KOPT-K1 (cell line): ENCODE results near the gene TIAL1.

Source experiments
- H3K27ac ChIP-seq: fragments of 200-600 bp; sonication (generic); 2 replicates; pipeline ENCODE4 v1.5.1; 2016; ENCODE audit warnings: antibody characterized with exemption, mild to moderate bottlenecking, low read depth, low read length; ENCODE audit not compliant: poor library complexity, severe bottlenecking
- H3K36me3 ChIP-seq: fragments of 200-600 bp; sonication (generic); 2 replicates; pipeline ENCODE4 v1.5.1; 2017; ENCODE audit warnings: antibody characterized with exemption, mild to moderate bottlenecking, low read length, moderate library complexity; ENCODE audit not compliant: insufficient read depth
- H3K9me3 ChIP-seq: fragments of 200-600 bp; sonication (generic); 2 replicates; pipeline ENCODE4 v1.5.1; 2017; ENCODE audit warnings: antibody characterized with exemption, low read length, mild to moderate bottlenecking; ENCODE audit not compliant: insufficient read depth, poor library complexity, severe bottlenecking

The TIAL1 gene

DNA sequence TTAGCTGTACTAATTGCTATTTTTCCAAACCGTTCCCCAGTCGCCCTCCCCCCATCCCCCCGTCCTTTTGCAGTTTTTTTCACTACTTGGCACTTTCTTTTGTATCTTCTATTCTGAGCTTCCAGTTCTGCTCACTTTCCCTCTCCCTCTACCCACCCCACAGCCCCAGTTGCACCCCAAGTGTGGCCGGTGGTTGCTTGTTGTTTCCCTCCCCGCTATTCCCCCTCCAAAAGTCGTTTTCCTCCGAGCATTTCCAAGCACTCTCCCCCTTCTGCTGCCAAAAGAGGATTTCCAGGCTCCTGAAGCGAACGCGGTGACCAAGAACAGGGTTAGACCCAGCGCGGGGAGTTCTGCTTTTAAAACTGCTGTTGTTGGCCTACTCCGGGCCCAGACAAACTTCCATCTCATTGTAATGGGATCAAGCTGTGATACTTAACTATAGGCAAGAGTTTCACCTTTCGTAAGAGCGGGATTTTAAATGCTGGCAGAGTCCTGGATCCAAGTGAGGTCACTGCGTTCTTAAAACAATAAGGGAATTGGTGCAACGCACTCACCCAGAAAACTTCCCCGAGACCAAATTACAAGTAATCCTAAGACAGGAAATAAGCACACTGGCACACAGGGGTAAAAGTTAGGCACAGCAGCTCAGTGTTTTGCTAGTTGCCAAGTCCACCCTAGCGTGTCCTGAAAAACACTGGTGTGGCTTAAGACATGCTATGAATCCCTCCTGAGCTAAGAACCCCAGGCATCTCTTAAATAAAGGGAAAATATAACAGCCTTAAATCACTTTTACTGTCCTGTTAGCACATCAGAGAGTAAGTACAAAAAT, 52.7 kb downstream of the TIAL1 start:
- no peaks in the 10 kb centered on the region for H3K36me3 ChIP-seq
- H3K27ac ChIP-seq, result peak overlapping the region; percentile 92
- H3K9me3 ChIP-seq, result no peaks in the 10 kb centered on the region

DNA sequence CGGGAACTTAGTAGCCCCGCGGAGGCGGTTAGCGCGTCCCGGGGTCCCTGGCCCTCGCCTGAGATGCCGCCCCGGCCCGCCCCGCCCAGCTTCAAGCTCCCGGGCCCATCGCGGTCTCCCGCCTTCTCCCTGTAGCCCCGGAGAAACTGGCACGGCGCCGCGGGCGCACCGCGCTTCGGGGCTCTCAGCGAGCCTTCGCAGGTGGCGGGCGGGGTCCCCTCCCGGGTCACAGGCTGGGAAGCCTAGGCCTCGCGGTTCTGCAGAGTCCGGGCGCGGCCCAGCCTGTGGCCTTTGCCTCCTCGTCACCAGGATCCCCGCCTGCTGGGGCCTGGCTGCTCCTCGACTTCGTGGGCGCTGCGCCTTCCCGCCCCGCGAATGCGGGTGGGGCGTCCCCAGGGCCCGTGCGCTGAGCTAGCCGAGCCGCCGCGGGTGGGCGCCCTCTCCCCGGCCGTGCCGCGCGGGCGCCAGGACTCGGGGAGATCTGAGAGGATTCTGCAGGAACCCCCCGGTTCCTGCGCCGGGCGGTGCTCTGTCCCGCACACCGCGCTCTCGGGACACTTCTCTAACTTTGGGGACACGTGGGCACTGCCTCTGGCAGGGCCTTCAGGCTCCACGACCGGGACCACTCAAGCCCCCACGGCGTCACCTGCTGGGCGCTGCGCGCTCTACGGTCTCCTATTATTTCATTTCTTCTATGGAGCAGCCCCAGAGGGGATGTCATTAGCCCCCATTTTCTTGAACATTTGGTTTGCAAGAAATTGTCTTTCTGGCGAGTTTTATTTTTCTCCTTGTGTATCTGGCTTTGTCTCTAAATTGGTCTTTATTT, 53.6 kb downstream of the TIAL1 start:
- Histone ChIP-seq H3K36me3 (no peaks in the 10 kb centered on the region), H3K9me3 (no peaks in the 10 kb centered on the region), H3K27ac (peak overlapping the region; percentile 92)

DNA sequence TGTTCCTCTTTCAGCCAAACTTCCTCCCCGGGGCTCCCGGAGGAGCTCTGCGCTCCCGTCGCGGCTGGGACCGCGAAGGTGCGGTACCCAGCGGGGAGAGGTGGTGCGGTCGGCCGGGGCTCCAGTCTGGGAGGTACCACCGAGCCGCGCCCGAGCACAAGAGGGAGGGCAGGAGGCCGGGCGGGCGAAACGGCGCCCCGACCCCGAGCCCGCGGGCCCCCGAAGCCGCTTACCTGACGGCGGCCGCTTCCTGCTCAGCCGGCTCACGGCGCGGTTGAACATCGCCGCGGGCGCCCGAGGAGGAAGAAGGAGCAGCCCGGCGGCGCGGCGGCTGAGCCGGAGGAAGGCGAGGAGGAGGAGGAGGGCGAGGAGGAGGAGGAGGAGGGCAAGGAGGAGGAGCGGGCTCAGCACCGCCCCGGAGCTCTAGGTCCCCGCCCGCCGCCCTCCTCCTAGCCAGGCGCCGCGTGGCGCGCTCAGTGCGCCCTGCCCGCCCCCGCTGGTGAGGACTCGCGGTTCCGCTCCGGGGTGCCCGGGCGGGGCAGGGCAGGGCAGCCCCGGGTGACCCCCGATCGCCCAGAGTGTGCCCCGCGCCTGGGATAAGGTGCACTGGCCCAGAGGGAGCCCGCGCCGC, 54.3 kb downstream of the TIAL1 start, which contains the start of gene RGS10:
Gene RGS10, minus strand, starts transcription at position 363 of the 631 bp plus-strand sequence. Its CDS starts 81 bp downstream, at position 282.
- H3K36me3 ChIP-seq, result peaks cover 4% of the 10 kb centered on the region; the same call in 1 of the 2 replicates
- peak within 1 kb of the TSS; percentile 92 for H3K27ac ChIP-seq
- no peaks in the 10 kb centered on the region for H3K9me3 ChIP-seq

DNA sequence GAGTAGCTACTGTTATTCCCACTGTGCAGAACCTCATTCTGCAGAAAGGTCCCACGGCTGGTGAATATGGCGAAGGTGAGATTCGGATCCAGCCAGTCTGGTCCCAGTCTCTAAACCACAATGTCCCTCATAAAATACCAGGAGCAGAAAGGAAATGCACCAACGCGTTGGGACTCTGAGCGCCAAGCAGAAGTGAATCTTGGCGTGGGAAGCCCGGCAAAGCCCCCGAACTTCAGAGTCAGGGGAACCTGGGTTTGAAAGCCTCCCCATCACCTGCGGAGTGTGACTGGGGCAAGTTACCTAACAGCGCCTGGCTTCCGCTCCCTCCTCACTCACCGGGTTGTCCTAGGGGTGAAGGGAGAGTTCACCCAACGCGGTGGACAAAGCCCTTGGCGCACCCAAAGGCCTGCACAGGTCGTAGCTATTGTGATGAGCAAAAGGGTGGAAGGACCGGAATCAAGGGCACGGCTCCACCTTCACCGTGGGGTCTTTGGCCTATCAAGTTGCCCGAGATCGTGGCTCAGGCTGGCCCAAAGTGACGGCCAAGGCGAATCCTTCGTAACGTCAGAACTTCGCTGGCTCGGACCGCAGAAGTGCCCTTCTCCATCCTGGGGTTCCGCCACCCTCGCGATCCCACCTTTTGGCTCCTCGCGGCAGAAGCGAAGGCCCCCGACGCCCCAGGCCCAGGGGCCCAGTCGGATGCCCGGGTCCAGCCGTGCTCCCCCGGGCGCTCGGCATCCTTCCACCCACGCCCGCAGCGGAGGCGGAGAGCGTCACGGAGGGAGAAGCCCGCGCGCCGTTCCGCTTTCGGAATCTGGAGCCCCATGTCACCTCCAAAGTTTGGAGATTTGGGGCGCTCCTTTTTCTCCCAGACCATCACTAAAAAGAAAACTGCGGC, 55.1 kb downstream of the TIAL1 start:
- Histone ChIP-seq H3K9me3 (no peaks in the 10 kb centered on the region), H3K36me3 (peaks cover 10% of the 10 kb centered on the region), H3K27ac (peak overlapping the region; percentile 92)

DNA sequence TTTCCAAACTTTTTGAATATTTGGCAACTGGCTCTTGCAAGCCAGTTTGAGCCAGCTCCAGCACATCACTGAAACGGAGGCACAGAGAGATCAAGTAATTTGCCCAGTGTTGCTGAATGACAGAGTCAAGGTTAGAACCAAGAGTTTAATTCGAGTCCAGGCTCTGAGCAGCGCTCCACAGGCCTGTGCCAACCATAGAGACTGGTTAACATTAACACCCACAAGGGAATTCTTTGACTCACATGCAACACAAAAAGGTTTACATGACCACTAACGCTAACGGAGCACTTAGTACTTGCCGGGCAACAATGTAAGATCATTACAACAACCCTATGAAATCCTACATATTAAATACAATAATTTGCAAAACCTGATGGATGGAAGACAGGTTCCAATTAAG, 55.7 kb downstream of the TIAL1 start:
- no peaks in the 10 kb centered on the region for H3K9me3 ChIP-seq
- H3K27ac ChIP-seq, result peak overlapping the region; percentile 92
- peaks cover 17% of the 10 kb centered on the region for H3K36me3 ChIP-seq

DNA sequence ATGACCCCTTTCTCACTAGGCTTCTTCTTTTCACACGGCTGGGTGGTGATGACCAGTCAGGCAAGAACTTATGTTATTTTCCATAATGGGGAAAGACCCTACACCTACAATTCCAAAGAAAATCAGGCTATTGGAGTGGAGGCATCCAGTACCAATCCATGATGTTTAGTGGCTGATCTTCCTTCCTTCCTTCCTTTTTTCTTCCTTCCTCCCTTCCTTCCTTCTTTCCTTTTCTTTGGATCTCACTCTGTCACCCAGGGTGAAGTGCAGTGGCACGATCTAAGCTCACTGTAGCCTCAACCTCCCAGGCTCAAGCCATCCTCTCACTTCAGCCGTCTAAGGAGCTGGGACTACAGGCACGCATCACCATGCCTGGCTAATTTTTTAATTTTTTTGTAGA, 56.7 kb downstream of the TIAL1 start:
- H3K27ac ChIP-seq, result no peak overlapping the region
- H3K36me3 ChIP-seq, result peaks cover 26% of the 10 kb centered on the region
- H3K9me3 ChIP-seq, result no peaks in the 10 kb centered on the region

DNA sequence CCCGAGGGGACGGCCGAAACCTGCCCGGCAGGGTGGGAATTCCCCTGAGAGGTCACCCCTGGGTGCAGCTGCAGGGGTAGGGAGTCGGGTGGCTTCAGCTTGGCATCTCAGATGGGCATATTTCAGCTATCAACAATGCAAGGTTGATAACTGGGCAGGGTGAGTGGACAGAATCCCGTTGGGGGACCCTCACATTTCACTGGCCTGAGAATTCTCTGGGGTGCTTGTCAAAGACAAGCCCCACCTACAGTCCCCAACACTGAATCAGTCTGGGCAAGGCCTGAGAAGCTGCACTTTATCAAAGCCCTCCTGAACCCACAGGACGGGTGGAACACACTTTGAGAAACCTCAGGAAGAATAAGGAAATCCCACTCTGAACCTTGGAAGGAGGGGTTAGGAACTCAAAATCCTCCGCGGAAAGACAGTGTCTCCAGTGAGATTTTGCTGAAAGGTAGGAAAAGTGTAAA, 57.4 kb downstream of the TIAL1 start:
- Histone ChIP-seq H3K9me3 (no peaks in the 10 kb centered on the region), H3K27ac (peak overlapping the region; percentile 62), H3K36me3 (peaks cover 32% of the 10 kb centered on the region)

DNA sequence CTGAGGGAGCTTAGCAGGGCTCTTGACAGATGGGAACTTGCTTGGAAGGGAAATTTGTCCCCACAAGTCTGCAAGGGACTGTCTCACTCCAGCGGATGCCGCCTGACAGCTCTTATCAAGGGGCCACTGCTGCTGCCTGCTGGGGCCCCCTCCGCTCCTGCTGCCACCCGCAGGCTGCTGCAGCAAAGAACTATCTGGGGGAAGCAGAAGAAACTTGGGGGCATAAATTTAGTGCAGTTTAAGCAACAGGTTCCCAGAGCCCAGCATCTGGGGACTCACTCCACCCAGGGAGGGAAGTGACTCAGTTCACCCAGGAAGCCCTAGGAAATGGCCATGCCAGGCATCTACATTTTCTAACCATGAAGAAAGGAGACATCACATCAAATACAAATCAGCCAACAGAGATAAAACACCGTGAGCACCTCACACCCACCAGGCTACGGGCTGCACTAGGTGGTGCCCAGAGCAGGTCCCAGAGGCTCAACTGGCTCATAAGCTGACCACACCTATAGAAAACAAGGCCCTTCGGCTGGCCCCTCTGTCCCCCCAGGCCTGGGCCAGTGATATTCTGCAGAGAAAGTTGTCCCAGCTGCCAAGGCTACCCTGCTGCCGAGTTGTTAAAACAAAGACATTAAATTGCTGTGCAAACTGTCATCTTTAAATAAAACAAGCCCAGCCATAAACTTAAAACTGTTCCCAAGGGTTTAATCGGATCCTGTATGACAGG, 58.0 kb downstream of the TIAL1 start:
- peak overlapping the region; percentile 62 for H3K27ac ChIP-seq
- peaks cover 32% of the 10 kb centered on the region for H3K36me3 ChIP-seq
- H3K9me3 ChIP-seq, result no peaks in the 10 kb centered on the region

DNA sequence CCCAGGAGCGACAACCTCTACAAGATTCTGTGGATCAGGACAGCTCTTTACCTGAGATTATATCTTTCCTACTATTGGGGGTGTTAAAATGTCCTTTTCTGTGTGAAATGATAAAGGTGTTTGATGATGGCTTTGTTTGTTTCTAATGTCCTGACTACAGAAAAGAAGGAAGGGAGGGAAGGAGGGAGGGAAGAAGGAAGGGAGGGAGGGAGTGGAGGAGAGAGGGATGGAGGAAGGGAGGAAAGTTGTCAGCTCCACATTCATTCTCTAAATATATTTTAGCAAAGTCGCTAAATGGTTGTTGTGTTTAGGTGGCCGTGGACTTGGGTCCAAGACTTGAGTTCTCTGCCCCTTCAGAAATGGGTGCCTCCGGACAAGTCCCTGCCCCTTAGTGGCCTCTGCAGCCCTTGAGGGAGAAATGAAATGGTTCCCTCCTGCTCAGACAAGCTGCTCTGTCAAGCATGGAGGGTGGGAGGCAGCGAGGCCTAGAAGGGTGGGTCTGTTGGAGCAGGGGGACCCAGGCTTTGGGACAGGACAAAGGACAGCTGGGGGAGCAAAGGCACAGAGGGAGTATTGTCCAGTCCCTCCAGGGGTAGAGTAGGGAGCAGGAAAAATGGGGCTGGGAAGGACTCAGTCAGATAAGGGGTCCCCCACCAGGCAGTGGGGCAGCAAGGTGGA, 58.7 kb downstream of the TIAL1 start:
- Histone ChIP-seq H3K9me3 (no peaks in the 10 kb centered on the region), H3K36me3 (peaks cover 32% of the 10 kb centered on the region), H3K27ac (peak overlapping the region; percentile 62)

DNA sequence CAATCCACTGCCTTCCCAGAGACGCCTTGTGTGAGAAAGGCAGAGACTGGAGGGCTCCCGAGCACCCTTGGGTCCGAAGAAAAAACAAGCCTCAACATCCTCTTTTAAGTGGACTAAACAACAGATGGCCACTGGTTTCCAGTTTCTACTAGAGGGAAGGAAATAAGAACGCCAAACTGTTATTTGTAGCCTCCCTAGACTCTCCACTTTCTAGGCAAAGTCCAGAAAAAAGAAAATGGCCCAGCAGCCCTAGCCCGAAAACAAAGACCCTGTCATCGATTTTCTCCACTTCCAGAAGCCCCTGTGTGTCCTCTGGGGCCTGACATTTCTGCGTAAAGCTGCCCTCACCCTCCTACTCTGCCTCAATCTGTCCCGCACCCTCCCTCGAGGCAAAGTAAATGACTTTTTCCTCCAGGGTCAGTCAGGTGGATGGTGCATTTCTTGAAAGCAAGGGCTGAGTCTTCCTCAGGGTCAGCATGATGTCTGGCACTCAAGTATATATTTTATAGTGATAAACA, 60.2 kb downstream of the TIAL1 start:
- Histone ChIP-seq H3K9me3 (no peaks in the 10 kb centered on the region), H3K27ac (no peak overlapping the region), H3K36me3 (peaks cover 36% of the 10 kb centered on the region)

DNA sequence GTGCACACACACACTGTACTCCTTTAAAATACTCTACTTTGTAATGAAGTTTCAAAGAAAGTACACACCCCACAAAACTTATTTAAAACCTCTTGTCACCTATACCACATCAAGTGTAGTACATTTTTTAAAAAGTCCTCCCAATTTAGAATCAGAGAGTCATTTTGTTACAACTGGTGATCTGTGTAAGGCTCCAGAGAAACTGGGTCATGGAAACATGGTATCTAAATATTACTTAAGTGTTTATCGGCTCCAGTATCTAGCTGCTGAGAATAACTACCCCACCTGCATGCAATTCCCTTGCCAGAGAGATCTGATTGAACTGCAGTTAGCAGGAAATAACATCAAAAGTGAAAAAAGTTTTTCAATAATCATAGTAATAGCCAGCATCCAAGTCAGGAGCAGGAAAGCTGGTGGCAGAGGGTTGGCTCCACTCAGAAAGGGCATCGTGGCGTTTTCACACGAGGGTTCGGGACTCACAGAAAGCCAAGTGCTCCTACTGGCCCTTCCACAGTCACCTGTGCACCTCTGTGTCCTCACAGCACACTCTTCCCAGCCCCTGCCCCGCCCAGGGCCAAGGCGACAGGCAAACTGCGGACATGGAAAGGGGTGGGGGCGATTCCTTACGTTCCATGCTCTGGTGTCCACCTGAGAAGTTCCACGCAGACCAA, 60.8 kb downstream of the TIAL1 start:
- H3K27ac ChIP-seq, result no peak overlapping the region
- H3K36me3 ChIP-seq, result peaks cover 36% of the 10 kb centered on the region
- no peaks in the 10 kb centered on the region for H3K9me3 ChIP-seq

DNA sequence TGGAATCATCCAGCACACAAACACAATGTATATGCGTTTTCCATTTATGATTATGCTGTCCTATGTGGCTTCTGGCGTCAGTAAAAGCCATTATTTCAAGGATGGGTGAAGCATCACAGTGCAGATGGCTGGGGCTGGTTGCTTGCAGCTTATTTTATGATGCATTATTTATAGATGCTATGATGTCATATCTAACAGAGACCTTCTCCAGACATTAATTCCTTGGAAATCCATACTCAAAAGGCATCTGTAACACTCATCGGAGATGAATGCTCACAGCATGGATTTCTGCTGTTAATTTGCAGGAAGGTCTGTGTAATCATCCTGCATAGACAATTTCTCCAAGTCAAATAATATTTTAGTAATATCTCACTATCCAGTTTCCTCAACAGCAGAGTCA, 61.5 kb downstream of the TIAL1 start:
- H3K36me3 ChIP-seq, result peaks cover 36% of the 10 kb centered on the region
- no peak overlapping the region for H3K27ac ChIP-seq

DNA sequence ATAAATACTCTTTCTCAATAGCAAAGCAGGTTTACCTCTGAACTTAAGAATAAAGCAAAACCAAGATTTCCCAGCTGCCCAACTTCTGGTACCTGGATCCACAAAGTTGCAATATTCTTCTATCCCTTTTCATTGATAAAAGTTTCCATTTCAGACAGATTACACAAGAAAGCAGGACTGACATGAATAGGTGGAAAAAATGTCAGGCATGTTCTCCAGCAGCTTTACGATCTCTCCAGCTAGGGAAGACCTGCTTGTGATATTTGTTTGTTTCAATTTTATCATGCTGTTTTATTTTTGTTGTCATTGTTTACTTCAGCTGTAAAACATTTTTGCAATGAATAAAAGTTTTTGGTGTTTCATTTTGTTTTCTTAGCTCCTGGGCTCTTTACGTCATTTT, 63.3 kb downstream of the TIAL1 start:
- H3K27ac ChIP-seq, result no peak overlapping the region
- H3K36me3 ChIP-seq, result peaks cover 36% of the 10 kb centered on the region
- no peaks in the 10 kb centered on the region for H3K9me3 ChIP-seq

More for the DNA sequence above, 61.5 kb downstream of the TIAL1 start:
- H3K9me3 ChIP-seq, result no peaks in the 10 kb centered on the region
